Urinary bladder (tissue), 4 donors: ENCODE results near the gene STK32B. TPM values are rescaled to one million over a fixed set of nuclear protein-coding genes. Genes with fewer than 3 reads are reported as not detected.
"Not testable (repeated sequence)": the region's sequence is repeated elsewhere in the genome, so short reads cannot be mapped to it uniquely, and the experiment has no call there.

Experiments
- DNase-seq: peaks from one replicate; pipeline ENCODE4 v3.0.0-alpha.2; 2015; ENCODE audit errors: extremely low spot score
- H3K27ac ChIP-seq: one replicate; pipeline ENCODE4 v1.5.1; 2013; ENCODE audit warnings: low read depth, mild to moderate bottlenecking, moderate library complexity
- H3K36me3 ChIP-seq: one replicate; pipeline ENCODE4 v1.6.1; 2013; ENCODE audit warnings: mild to moderate bottlenecking, moderate library complexity; ENCODE audit not compliant: insufficient read depth
- H3K4me1 ChIP-seq: one replicate; pipeline ENCODE4 v1.6.1; 2013; ENCODE audit warnings: mild to moderate bottlenecking, moderate library complexity; ENCODE audit not compliant: insufficient read depth
- H3K4me3 ChIP-seq: one replicate; pipeline ENCODE4 v1.5.1; 2013; ENCODE audit warnings: low read depth, low read length
- WGBS: extraction: QIAGEN DNeasy Blood & Tissue Kit; methylation state at CpG from one replicate; pipeline ENCODE4 v1.1.7; 2013; 5-methylcytosine and 5-hydroxymethylcytosine counted together
- polyA plus RNA-seq: library from polyadenylated mRNA; stranded (reverse); fragments of 200-250 nt; gene quantifications from one replicate; pipeline ENCODE4 v1.2.3, GENCODE V29; 2013
- total RNA-seq: library from RNA; depleted of rRNA; stranded (reverse); fragments of >200 nt; gene quantifications from one replicate; pipeline ENCODE4 v1.2.3, GENCODE V29; 2014
- donor health status: healthy with polysubstance abuse.
- donor health status: healthy.

Gene STK32B
- total and polyA plus RNA-seq, 2 donors, result 2.1 to 12.1 TPM

- Histone ChIP-seq H3K4me3 (no peak overlapping the region), H3K36me3 (no peaks in the 10 kb centered on the region), H3K4me1 (no peaks in the 10 kb centered on the region), H3K27ac (no peak overlapping the region)
- DNase-seq, result no peak
- 82% methylated on average over 3 of the region's 3 CpGs for WGBS
Measured at GRCh38 chr4:5066101-5066500, 14.8 kb downstream of the STK32B start.

GRCh38 chr4:5066968-5067367 is 15.7 kb downstream of the STK32B start:
- 89% methylated on average over 3 of the region's 3 CpGs for WGBS
- H3K27ac ChIP-seq, DNase-seq, H3K4me3 ChIP-seq, H3K36me3 ChIP-seq, H3K4me1 ChIP-seq: not testable (repeated sequence)

GRCh38 chr4:5067908-5068307 is 16.6 kb downstream of the STK32B start:
- no peaks in the 10 kb centered on the region for H3K4me1 ChIP-seq
- WGBS, result 80% methylated on average over 3 of the region's 3 CpGs
- DNase-seq, result no peak
- no peak overlapping the region for H3K4me3 ChIP-seq
- H3K36me3 ChIP-seq, result no peaks in the 10 kb centered on the region
- H3K27ac ChIP-seq, result no peak overlapping the region

- no peak for DNase-seq
- no peak overlapping the region for H3K27ac ChIP-seq
- H3K4me1 ChIP-seq, result no peaks in the 10 kb centered on the region
- 69% methylated on average over 5 of the region's 5 CpGs for WGBS
- H3K4me3 ChIP-seq, result no peak overlapping the region
- no peaks in the 10 kb centered on the region for H3K36me3 ChIP-seq
Measured at GRCh38 chr4:5069901-5070300, 18.6 kb downstream of the STK32B start.

GRCh38 chr4:5072948-5073347 is 21.7 kb downstream of the STK32B start:
- 84% methylated on average over 1 of the region's 1 CpG for WGBS
- H3K4me3 ChIP-seq, result no peak overlapping the region

GRCh38 chr4:5078009-5078408 is 26.7 kb downstream of the STK32B start:
- H3K4me1 ChIP-seq, result no peaks in the 10 kb centered on the region
- WGBS, result 93% methylated on average over 3 of the region's 3 CpGs
- H3K4me3 ChIP-seq, result no peak overlapping the region
- no peak for DNase-seq
- no peak overlapping the region for H3K27ac ChIP-seq
- H3K36me3 ChIP-seq, result no peaks in the 10 kb centered on the region

More at GRCh38 chr4:5072948-5073347, 21.7 kb downstream of the STK32B start:
- Histone ChIP-seq H3K4me1 (no peaks in the 10 kb centered on the region), H3K36me3 (no peaks in the 10 kb centered on the region), H3K27ac (no peak overlapping the region)
- no peak for DNase-seq

GRCh38 chr4:5079581-5079980 is 28.3 kb downstream of the STK32B start:
- Histone ChIP-seq H3K27ac (no peak overlapping the region), H3K4me3 (no peak overlapping the region), H3K4me1 (no peaks in the 10 kb centered on the region), H3K36me3 (no peaks in the 10 kb centered on the region)
- no peak for DNase-seq

- Histone ChIP-seq H3K36me3 (no peaks in the 10 kb centered on the region), H3K4me1 (no peaks in the 10 kb centered on the region), H3K4me3 (no peak overlapping the region), H3K27ac (no peak overlapping the region)
- WGBS, result 84% methylated on average over 2 of the region's 2 CpGs
- no peak for DNase-seq
Measured at GRCh38 chr4:5081441-5081999, 30.2 kb downstream of the STK32B start.

GRCh38 chr4:5082376-5082775 is 31.1 kb downstream of the STK32B start:
- no peaks in the 10 kb centered on the region for H3K4me1 ChIP-seq
- 81% methylated on average over 2 of the region's 2 CpGs for WGBS
- H3K36me3 ChIP-seq, result no peaks in the 10 kb centered on the region
- no peak for DNase-seq
- H3K4me3 ChIP-seq, result no peak overlapping the region
- H3K27ac ChIP-seq, result no peak overlapping the region

- no peak overlapping the region for H3K4me3 ChIP-seq
- H3K27ac ChIP-seq, result no peak overlapping the region
- no peaks in the 10 kb centered on the region for H3K36me3 ChIP-seq
- 34% methylated on average over 3 of the region's 3 CpGs for whole genome bisulfite sequencing
- no peaks in the 10 kb centered on the region for H3K4me1 ChIP-seq
- DNase-seq, result no peak
Measured at GRCh38 chr4:5084911-5085475, 33.7 kb downstream of the STK32B start.

- no peaks in the 10 kb centered on the region for H3K4me1 ChIP-seq
- H3K4me3 ChIP-seq, result no peak overlapping the region
- WGBS, result 94% methylated on average over 1 of the region's 1 CpG
- no peak for DNase-seq
- no peak overlapping the region for H3K27ac ChIP-seq
- no peaks in the 10 kb centered on the region for H3K36me3 ChIP-seq
Measured at GRCh38 chr4:5086535-5086934, 35.3 kb downstream of the STK32B start.

- no peaks in the 10 kb centered on the region for H3K4me1 ChIP-seq
- no peak overlapping the region for H3K27ac ChIP-seq
- DNase-seq, result no peak
- H3K4me3 ChIP-seq, result no peak overlapping the region
- no peaks in the 10 kb centered on the region for H3K36me3 ChIP-seq
- WGBS, result 71% methylated on average over 8 of the region's 8 CpGs
Measured at GRCh38 chr4:5096261-5096660, 45.0 kb downstream of the STK32B start.

- no peak for DNase-seq
- 52% methylated on average over 1 of the region's 1 CpG for WGBS
- Histone ChIP-seq H3K27ac (no peak overlapping the region), H3K36me3 (no peaks in the 10 kb centered on the region), H3K4me3 (no peak overlapping the region), H3K4me1 (no peaks in the 10 kb centered on the region)
Measured at GRCh38 chr4:5098176-5098575, 46.9 kb downstream of the STK32B start.

GRCh38 chr4:5100336-5100735 is 49.1 kb downstream of the STK32B start:
- DNase-seq, result no peak
- Histone ChIP-seq H3K36me3 (no peaks in the 10 kb centered on the region), H3K4me1 (no peaks in the 10 kb centered on the region), H3K27ac (no peak overlapping the region), H3K4me3 (no peak overlapping the region)

GRCh38 chr4:5100986-5101385 is 49.7 kb downstream of the STK32B start:
- 83% methylated on average over 4 of the region's 4 CpGs for WGBS

More at GRCh38 chr4:5100986-5101385, 49.7 kb downstream of the STK32B start:
- Histone ChIP-seq H3K36me3 (no peaks in the 10 kb centered on the region), H3K4me3 (no peak overlapping the region), H3K4me1 (no peaks in the 10 kb centered on the region), H3K27ac (no peak overlapping the region)
- DNase-seq, result no peak
